H1 (cell line): ENCODE results near the gene HMGCS2. TPM values are rescaled to one million over a fixed set of nuclear protein-coding genes. Genes with fewer than 3 reads are reported as not detected.

ENCODE experiments used
- CTCF ChIA-PET: fragments of 300-600 bp; sonication (Branson Sonifier 250); formaldehyde crosslinking; loops from one replicate; lab custom pipeline; 2021; ENCODE audit not compliant: partially characterized antibody; lab: Charles Lee
- POLR2A ChIA-PET: fragments of 300-600 bp; sonication (Branson Sonifier 250); formaldehyde crosslinking; loops from one replicate; lab custom pipeline; 2021; ENCODE audit warnings: inconsistent platforms; ENCODE audit not compliant: partially characterized antibody; lab: Charles Lee
- DNase-seq, 2 experiments: peaks; one replicate each; pipeline versions ENCODE4 v3.0.0 to v3.0.0-alpha.2; 2010 to 2022; ENCODE audit warnings: low spot score in 2 of 2, low read depth in 1 of 2, mixed read lengths in 1 of 2
- FAIRE-seq: peaks from 2 replicates; lab custom pipeline; 2011; peaks lifted over from hg19 to GRCh38; lab: Jason Lieb, UNC
- H2AFZ ChIP-seq: 2 replicates; pipeline ENCODE4 v1.8.1; 2012; ENCODE audit warnings: low read length, inconsistent platforms
- H2AK5ac ChIP-seq: 2 replicates; pipeline ENCODE4 v1.6.1; 2013; ENCODE audit warnings: low read depth, low read length
- H2BK120ac ChIP-seq: replicated peaks from 2 replicates; pipeline ENCODE3; 2013; ENCODE audit warnings: low read depth, low read length, inconsistent platforms
- H2BK12ac ChIP-seq: 2 replicates; pipeline ENCODE4 v1.6.1; 2013; ENCODE audit warnings: low read depth, low read length
- H2BK15ac ChIP-seq: 2 replicates; pipeline ENCODE4 v1.6.1; 2013; ENCODE audit warnings: low read length
- H2BK20ac ChIP-seq: 2 replicates; pipeline ENCODE4 v1.6.1; 2013; ENCODE audit warnings: low read length
- H2BK5ac ChIP-seq: 2 replicates; pipeline ENCODE4 v1.6.1; 2013; ENCODE audit warnings: low read depth, low read length
- H3K14ac ChIP-seq: 2 replicates; pipeline ENCODE4 v1.6.1; 2013; ENCODE audit warnings: inconsistent platforms; ENCODE audit not compliant: insufficient read length
- H3K18ac ChIP-seq: 2 replicates; pipeline ENCODE4 v1.6.1; 2013; ENCODE audit warnings: low read length; ENCODE audit errors: extremely low read depth
- H3K23ac ChIP-seq: 2 replicates; pipeline ENCODE4 v1.6.1; 2013; ENCODE audit warnings: inconsistent platforms; ENCODE audit not compliant: insufficient read length
- H3K23me2 ChIP-seq: 2 replicates; pipeline ENCODE4 v1.6.1; 2013; ENCODE audit warnings: low read depth, low read length
- H3K27ac ChIP-seq: 2 replicates; pipeline ENCODE4 v1.6.1; 2011; ENCODE audit warnings: low read depth, low read length, inconsistent platforms
- H3K27me3 ChIP-seq, 4 experiments: replicated peaks in 1 of 4; 1 replicate in 1 of 4; 2 replicates in 3 of 4; pipeline versions ENCODE4 v1.6.1 to v1.8.1; 2011 to 2013; ENCODE audit warnings: low read length in 3 of 4, mild to moderate bottlenecking in 3 of 4, inconsistent platforms in 2 of 4, mixed read lengths in 2 of 4, moderate library complexity in 1 of 4; ENCODE audit not compliant: control insufficient read depth in 3 of 4, insufficient read depth in 3 of 4; ENCODE audit errors: extremely low read depth in 1 of 4
- H3K36me3 ChIP-seq, 4 experiments: 2 replicates each; pipeline versions ENCODE4 v1.6.1 to v1.8.1; 2011 to 2013; ENCODE audit warnings: mild to moderate bottlenecking in 4 of 4, low read length in 3 of 4, moderate library complexity in 2 of 4, control low read depth in 1 of 4, inconsistent platforms in 1 of 4; ENCODE audit not compliant: insufficient read depth in 4 of 4, control insufficient read depth in 2 of 4
- H3K4ac ChIP-seq: replicated peaks from 2 replicates; pipeline ENCODE3; 2013; ENCODE audit warnings: low read length, low read depth, mixed read lengths, inconsistent platforms; ENCODE audit not compliant: insufficient read length
- H3K4me1 ChIP-seq, 4 experiments: replicated peaks in 1 of 4; 1 replicate in 1 of 4; 2 replicates in 3 of 4; pipeline versions ENCODE4 v1.6.1 to v1.8.1; 2011 to 2013; ENCODE audit warnings: low read length in 3 of 4, inconsistent platforms in 2 of 4, mixed read lengths in 1 of 4; ENCODE audit not compliant: insufficient read depth in 4 of 4, control insufficient read depth in 3 of 4
- H3K4me2 ChIP-seq, 2 experiments: 2 replicates each; pipeline versions ENCODE4 v1.6.1 to v1.8.1; 2011 to 2013; ENCODE audit warnings: low read depth in 2 of 2, low read length in 2 of 2, control low read depth in 1 of 2, inconsistent platforms in 1 of 2, mild to moderate bottlenecking in 1 of 2; ENCODE audit not compliant: insufficient read depth in 1 of 2
- H3K4me3 ChIP-seq, 4 experiments: fragments of 200-600, 300-600 bp in 1 of 4; sonication (generic), shearing (Covaris generic), sonication (Bioruptor Twin) in 1 of 4; 2 replicates each; pipeline versions ENCODE4 v1.5.1 to v1.8.1; 2011 to 2016; ENCODE audit warnings: low read length in 4 of 4, low read depth in 3 of 4, control low read depth in 2 of 4, inconsistent platforms in 2 of 4, mild to moderate bottlenecking in 2 of 4, mixed read lengths in 1 of 4, moderate library complexity in 1 of 4; ENCODE audit not compliant: insufficient read depth in 2 of 4; ENCODE audit errors: extremely low read depth in 1 of 4
- H3K56ac ChIP-seq: replicated peaks from 2 replicates; pipeline ENCODE3; 2013; ENCODE audit warnings: low read depth, mild to moderate bottlenecking, mixed read lengths, low read length, inconsistent platforms; ENCODE audit not compliant: insufficient read length
- H3K79me1 ChIP-seq: 2 replicates; pipeline ENCODE4 v1.6.1; 2013; ENCODE audit warnings: low read depth, low read length, control low read depth
- H3K79me2 ChIP-seq, 2 experiments: 2 replicates each; pipeline versions ENCODE4 v1.6.1 to v1.8.1; 2012 to 2013; ENCODE audit warnings: low read length in 2 of 2, mild to moderate bottlenecking in 2 of 2, inconsistent platforms in 1 of 2; ENCODE audit not compliant: insufficient read depth in 2 of 2, control insufficient read depth in 1 of 2
- H3K9ac ChIP-seq, 4 experiments: replicated peaks in 1 of 4; 1 replicate in 1 of 4; 2 replicates in 3 of 4; pipeline versions ENCODE4 v1.6.1 to v1.8.1; 2011 to 2013; ENCODE audit warnings: low read depth in 3 of 4, low read length in 3 of 4, control low read depth in 2 of 4, mild to moderate bottlenecking in 2 of 4, moderate library complexity in 2 of 4, inconsistent platforms in 1 of 4; ENCODE audit errors: extremely low read depth in 1 of 4
- H3K9me3 ChIP-seq, 2 experiments: 2 replicates each; pipeline versions ENCODE4 v1.6.1 to v1.8.1; 2012 to 2013; ENCODE audit warnings: mild to moderate bottlenecking in 2 of 2, moderate library complexity in 2 of 2, control low read depth in 1 of 2, inconsistent platforms in 1 of 2, low read depth in 1 of 2, low read length in 1 of 2, mixed read lengths in 1 of 2; ENCODE audit not compliant: insufficient read depth in 2 of 2
- H4K20me1 ChIP-seq, 2 experiments: replicated peaks in 1 of 2; 2 replicates each; pipeline versions ENCODE3 to v1.8.1; 2011 to 2013; ENCODE audit warnings: inconsistent platforms in 2 of 2, low read length in 2 of 2, mild to moderate bottlenecking in 1 of 2; ENCODE audit not compliant: insufficient read depth in 2 of 2, control insufficient read depth in 1 of 2
- H4K5ac ChIP-seq: 2 replicates; pipeline ENCODE4 v1.6.1; 2013; ENCODE audit warnings: low read length, low read depth, mixed read lengths, inconsistent platforms; ENCODE audit not compliant: insufficient read length
- H4K8ac ChIP-seq: 2 replicates; pipeline ENCODE4 v1.8.0; 2013; ENCODE audit warnings: mild to moderate bottlenecking, moderate library complexity, low read length, inconsistent platforms; ENCODE audit not compliant: insufficient read depth; ENCODE audit errors: extremely low read depth
- H4K91ac ChIP-seq: replicated peaks from 2 replicates; pipeline ENCODE3; 2013; ENCODE audit warnings: low read length, mixed read lengths, inconsistent platforms; ENCODE audit not compliant: insufficient read length
- HDAC2 ChIP-seq, 2 experiments: fragments of 300-600 bp in 1 of 2; sonication (generic) in 1 of 2; IDR thresholded peaks; 2 replicates each; pipeline ENCODE4 v1.6.1; 2011 to 2012; ENCODE audit warnings: low read depth in 2 of 2, low read length in 2 of 2, mild to moderate bottlenecking in 2 of 2, moderate library complexity in 2 of 2, borderline replicate concordance in 1 of 2, inconsistent platforms in 1 of 2
- POLR2A ChIP-seq, 2 experiments: IDR thresholded peaks; 1 replicate in 1 of 2; 2 replicates in 1 of 2; pipeline ENCODE4 v1.6.1; 2011; ENCODE audit warnings: low read depth in 2 of 2, low read length in 2 of 2, mild to moderate bottlenecking in 2 of 2; ENCODE audit errors: control extremely low read depth in 1 of 2
- POLR2AphosphoS5 ChIP-seq: IDR thresholded peaks from 2 replicates; pipeline ENCODE4 v1.6.1; 2011; ENCODE audit warnings: low read depth, low read length
- WGBS, 2 experiments: shearing (Covaris generic) in 1 of 2; methylation state at CpG; one replicate each; pipeline versions ENCODE4 v1.1.6 to v1.1.7; 2013 to 2015; ENCODE audit warnings: low lambda C conversion rate in 2 of 2, mixed read lengths in 2 of 2, inconsistent platforms in 1 of 2, low coverage in 1 of 2, missing lambda C conversion rate in 1 of 2; ENCODE audit not compliant: insufficient replicate concordance in 2 of 2, insufficient coverage in 1 of 2, insufficient read length in 1 of 2; ENCODE audit errors: extremely low coverage in 1 of 2, missing lambda C conversion rate in 1 of 2; 5-methylcytosine and 5-hydroxymethylcytosine counted together
- polyA plus RNA-seq, 7 experiments: library from polyadenylated mRNA; depleted of rRNA in 3 of 7; stranded (reverse) in 5 of 7; unstranded in 2 of 7; fragments of >200 nt in 5 of 7; fragments of 200-250 nt in 2 of 7; gene quantifications; 1 replicate in 5 of 7; 2 replicates in 1 of 7; 4 replicates in 1 of 7; pipeline versions ENCODE4 v1.2.1 to v1.2.3, GENCODE V29; 2011 to 2013; ENCODE audit warnings: missing spikeins in 2 of 7, mixed read lengths in 2 of 7
- total RNA-seq: library from RNA; stranded (reverse); fragmentation: NEBNext Ultra II Directional; extraction: Animal tissue kit (Norgen Biotek cat#: 25700); gene quantifications from 2 replicates; pipeline ENCODE4 v1.2.1, GENCODE V29; 2021
- TF ChIP-seq, protein P1 (sequence below): IDR thresholded peaks from 2 replicates; pipeline ENCODE4 v1.6.1; 2011; ENCODE audit warnings: low read length, improper control_type of control experiment

Gene HMGCS2
- total and polyA plus RNA-seq, 2 of the 8 experiments (the other 6 are each of a cell fraction or from before 2014, with no cell fraction given), result not detected

DNA sequence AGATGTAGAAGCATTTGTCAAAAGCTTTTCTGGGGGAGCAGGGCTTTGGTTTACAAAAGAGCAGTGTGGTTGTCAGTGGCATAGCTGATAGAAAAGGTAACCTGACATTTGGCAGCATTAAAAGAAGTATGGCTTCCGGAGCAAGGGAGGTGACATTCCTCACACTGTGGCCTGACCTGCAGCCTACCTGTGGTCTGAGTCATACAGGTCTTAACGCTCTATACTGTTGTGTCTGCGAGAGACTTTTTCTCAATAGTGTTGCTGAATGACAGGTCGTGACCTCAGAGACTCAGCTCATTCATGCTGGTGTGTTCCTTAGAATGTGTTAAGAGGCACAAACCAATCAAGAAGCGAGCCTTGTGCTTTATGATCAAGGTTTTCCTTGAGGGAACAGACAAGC is 37.6 kb downstream of the HMGCS2 start:
- Histone ChIP-seq H3K27ac (no peak overlapping the region), H2BK12ac (no peak overlapping the region), H3K79me1 (peaks cover 12% of the 10 kb centered on the region), H3K14ac (no peak overlapping the region), H3K36me3 (peaks cover 55 to 100% (median 85%) of the 10 kb centered on the region in 4 experiments), H3K4me2 (no peak overlapping the region), H3K23ac (no peak overlapping the region), H2BK5ac (no peak overlapping the region), H2AFZ (no peak overlapping the region), H4K20me1 (peaks cover 17 to 23% of the 10 kb centered on the region in 2 experiments), H3K56ac (no peak overlapping the region), H2BK120ac (no peak overlapping the region), H3K4me1 (no peaks in the 10 kb centered on the region), H3K18ac (no peak overlapping the region), H3K4ac (no peak overlapping the region), H4K8ac (no peak overlapping the region), H4K91ac (no peak overlapping the region), H3K9ac (no peak overlapping the region), H2BK15ac (no peak overlapping the region), H2BK20ac (no peak overlapping the region), H4K5ac (no peak overlapping the region), H3K4me3 (no peak overlapping the region), H3K23me2 (no peaks in the 10 kb centered on the region), H3K79me2 (peaks cover 0 to 40% of the 10 kb centered on the region in 2 experiments; a peak in 1 of 4 replicates), H3K9me3 (no peaks in the 10 kb centered on the region), H2AK5ac (no peak overlapping the region), H3K27me3 (no peaks in the 10 kb centered on the region)
- POLR2A ChIA-PET, result interaction anchor here (20.1 to 30.7 kb wide), 3 partner anchors 2 to 17 kb away, joined by 362 to 425 read pairs (median 362); partner anchors contain the start of gene PHGDH
- 89% methylated on average over 5 of the region's 5 CpGs; no CpG with 5 or more reads in 1 of the 2 experiments for WGBS, 2 experiments
- TF ChIP-seq POLR2AphosphoS5 (0 out of 2 replicates have a peak, but pooled peaks have one; percentile 13), HDAC2 (IDR thresholded peaks at IDR 0.05; ENCODE audit: borderline replicate concordance in 1 of 2, low read depth in 2 of 2, low read length in 2 of 2) (no peak), POLR2A (IDR thresholded peaks at IDR 0.05; ENCODE audit: control extremely low read depth in 1 of 2, low read depth in 2 of 2, low read length in 2 of 2) (peak in 1 of 2 experiments; percentile 52; a peak in 1 of 3 replicates)
- TF ChIP-seq, protein P1, sequence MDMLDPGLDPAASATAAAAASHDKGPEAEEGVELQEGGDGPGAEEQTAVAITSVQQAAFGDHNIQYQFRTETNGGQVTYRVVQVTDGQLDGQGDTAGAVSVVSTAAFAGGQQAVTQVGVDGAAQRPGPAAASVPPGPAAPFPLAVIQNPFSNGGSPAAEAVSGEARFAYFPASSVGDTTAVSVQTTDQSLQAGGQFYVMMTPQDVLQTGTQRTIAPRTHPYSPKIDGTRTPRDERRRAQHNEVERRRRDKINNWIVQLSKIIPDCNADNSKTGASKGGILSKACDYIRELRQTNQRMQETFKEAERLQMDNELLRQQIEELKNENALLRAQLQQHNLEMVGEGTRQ, result no peak
- FAIRE-seq, result no peak
- DNase-seq, result no peak
- CTCF ChIA-PET, result interaction anchor here (0.7 to 14.1 kb wide), 4 partner anchors 13 to 55 kb away, joined by 4 to 132 read pairs (median 4); no protein-coding TSS in a partner anchor
